HepG2 (cell line): ENCODE data around the gene WDR20.

ENCODE experiments used
- EP300 ChIP-seq, 3 experiments: sonication (generic) in 1 of 3; formaldehyde crosslinking in 1 of 3; IDR thresholded peaks; 2 replicates each; pipeline versions ENCODE4 v1.5.1 to v1.6.1; 2011 to 2020; ENCODE audit warnings: low read depth in 2 of 3, low read length in 2 of 3, borderline replicate concordance in 1 of 3, improper control_type of control experiment in 1 of 3, mild to moderate bottlenecking in 1 of 3, missing genetic modification reagents in 1 of 3, moderate library complexity in 1 of 3
- ETV5 ChIP-seq: IDR thresholded peaks from 2 replicates; pipeline ENCODE4 v1.6.1; 2018; ENCODE audit warnings: missing biosample characterization, missing genetic modification reagents, inconsistent platforms, borderline replicate concordance
- HDAC2 ChIP-seq: sonication (generic); formaldehyde crosslinking; IDR thresholded peaks from 2 replicates; pipeline ENCODE4 v1.4.0; 2020; ENCODE audit warnings: missing genetic modification reagents
- ZBTB1 ChIP-seq: sonication (generic); formaldehyde crosslinking; IDR thresholded peaks from 2 replicates; pipeline ENCODE4 v1.4.0; 2020; ENCODE audit warnings: missing genetic modification reagents, borderline replicate concordance
- ZKSCAN8 ChIP-seq: IDR thresholded peaks from 2 replicates; pipeline ENCODE4 v1.6.1; 2016; ENCODE audit warnings: borderline replicate concordance, missing genetic modification reagents, missing compliant biosample characterization
- ZNF382 ChIP-seq: sonication (generic); formaldehyde crosslinking; IDR thresholded peaks from 2 replicates; pipeline ENCODE4 v1.5.0; 2020; ENCODE audit warnings: missing genetic modification reagents, mild to moderate bottlenecking, borderline replicate concordance
- ZNF510 ChIP-seq: sonication (generic); formaldehyde crosslinking; IDR thresholded peaks from 2 replicates; pipeline ENCODE4 v1.4.0; 2020; ENCODE audit warnings: low read depth, mild to moderate bottlenecking, missing genetic modification reagents
- ZNF580 ChIP-seq: IDR thresholded peaks from 2 replicates; pipeline ENCODE4 v1.6.1; 2016; ENCODE audit warnings: low read depth, borderline replicate concordance
- ZNF749 ChIP-seq: sonication (generic); formaldehyde crosslinking; IDR thresholded peaks from 2 replicates; pipeline ENCODE4 v1.8.0; 2022; ENCODE audit warnings: mild to moderate bottlenecking, missing genetic modification reagents, moderate library complexity, borderline replicate concordance
- ZSCAN22 ChIP-seq: sonication (generic); formaldehyde crosslinking; IDR thresholded peaks from 2 replicates; pipeline ENCODE4 v1.4.0; 2020; ENCODE audit warnings: mild to moderate bottlenecking, missing genetic modification reagents
- TF ChIP-seq, protein P1 (sequence below): sonication (generic); formaldehyde crosslinking; IDR thresholded peaks from 2 replicates; pipeline ENCODE4 v1.5.0; 2020; ENCODE audit warnings: mild to moderate bottlenecking, missing genetic modification reagents, moderate library complexity

DNA sequence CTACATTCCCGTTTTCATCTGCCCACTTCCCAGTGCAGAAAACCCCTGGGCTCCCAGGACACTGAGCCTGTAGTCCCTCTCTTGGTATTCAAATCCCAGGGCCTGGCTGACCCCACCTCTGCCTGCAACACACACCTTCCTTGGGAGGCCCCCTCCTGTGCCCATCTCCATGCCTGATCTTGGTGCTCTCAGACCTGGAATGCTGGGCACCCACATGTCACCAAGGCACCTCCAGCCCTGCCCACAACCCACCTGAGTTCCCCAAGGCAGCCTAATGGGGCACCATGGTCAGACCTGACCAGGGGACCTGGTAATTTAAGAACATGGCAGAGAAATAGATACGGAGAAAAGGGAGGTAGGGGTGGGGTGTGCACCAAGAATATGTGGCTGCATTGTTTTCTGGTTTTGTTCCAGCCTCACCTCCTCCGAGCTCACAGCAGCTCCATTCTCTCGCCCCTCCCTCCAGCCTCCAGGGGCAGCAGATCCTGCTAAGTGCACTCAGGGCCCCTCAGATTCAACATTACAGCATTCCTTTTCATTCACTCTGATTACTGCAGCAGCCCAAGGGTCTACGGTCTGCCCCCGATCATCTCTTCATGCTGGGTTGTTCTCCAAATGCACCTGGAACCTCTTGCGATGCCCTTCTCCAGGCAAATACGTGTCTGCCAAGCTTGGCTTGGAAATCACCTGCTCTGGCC lies 43.7 kb upstream of the WDR20 start:
- TF ChIP-seq ZKSCAN8 (CRISPR knock-in tag) (no peak), ZNF749 (CRISPR knock-in tag) (no peak), HDAC2 (CRISPR knock-in tag) (no peak), ZNF580 (CRISPR knock-in tag) (no peak), ZBTB1 (CRISPR knock-in tag) (no peak), EP300 (IDR thresholded peaks at IDR 0.05; ENCODE audit: low read depth in 2 of 2, low read length in 2 of 2) (no peak), EP300 (CRISPR knock-in tag; IDR thresholded peaks at IDR 0.05; ENCODE audit: borderline replicate concordance) (no peak), ETV5 (CRISPR knock-in tag) (no peak), ZNF382 (CRISPR knock-in tag) (no peak), ZSCAN22 (CRISPR knock-in tag) (no peak), ZNF510 (CRISPR knock-in tag) (no peak)
- TF ChIP-seq, protein P1, sequence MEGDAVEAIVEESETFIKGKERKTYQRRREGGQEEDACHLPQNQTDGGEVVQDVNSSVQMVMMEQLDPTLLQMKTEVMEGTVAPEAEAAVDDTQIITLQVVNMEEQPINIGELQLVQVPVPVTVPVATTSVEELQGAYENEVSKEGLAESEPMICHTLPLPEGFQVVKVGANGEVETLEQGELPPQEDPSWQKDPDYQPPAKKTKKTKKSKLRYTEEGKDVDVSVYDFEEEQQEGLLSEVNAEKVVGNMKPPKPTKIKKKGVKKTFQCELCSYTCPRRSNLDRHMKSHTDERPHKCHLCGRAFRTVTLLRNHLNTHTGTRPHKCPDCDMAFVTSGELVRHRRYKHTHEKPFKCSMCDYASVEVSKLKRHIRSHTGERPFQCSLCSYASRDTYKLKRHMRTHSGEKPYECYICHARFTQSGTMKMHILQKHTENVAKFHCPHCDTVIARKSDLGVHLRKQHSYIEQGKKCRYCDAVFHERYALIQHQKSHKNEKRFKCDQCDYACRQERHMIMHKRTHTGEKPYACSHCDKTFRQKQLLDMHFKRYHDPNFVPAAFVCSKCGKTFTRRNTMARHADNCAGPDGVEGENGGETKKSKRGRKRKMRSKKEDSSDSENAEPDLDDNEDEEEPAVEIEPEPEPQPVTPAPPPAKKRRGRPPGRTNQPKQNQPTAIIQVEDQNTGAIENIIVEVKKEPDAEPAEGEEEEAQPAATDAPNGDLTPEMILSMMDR (CRISPR knock-in tag), result no peak
